T-cell (primary cell): Measurements from ENCODE around the gene GEMIN4. TPM values are rescaled to one million over a fixed set of nuclear protein-coding genes. Genes with fewer than 3 reads are reported as not detected.

Experiments used
- ATAC-seq, 4 experiments: fragments of 200-7000 bp in 3 of 4; fragments of 150-1000 bp in 1 of 4; cut with Tn5 transposase; replicated peaks in 1 of 4; 1 replicate in 3 of 4; 2 replicates in 1 of 4; pipeline ENCODE4 v1.10.0; 2021; ENCODE audit warnings: moderate library complexity in 3 of 4, mild to moderate bottlenecking in 2 of 4, moderate number of reproducible peaks in 1 of 4
- CTCF ChIA-PET, 2 donors: fragments of 300-600 bp; sonication (Branson Sonifier 250); formaldehyde crosslinking; loops; one replicate each; lab custom pipeline; 2022; ENCODE audit warnings: antibody characterized with exemption in 2 of 2; lab: Charles Lee
- POLR2A ChIA-PET, 2 donors: fragments of 300-600 bp; sonication (Branson Sonifier 250); formaldehyde crosslinking; loops; one replicate each; lab custom pipeline; 2022; ENCODE audit warnings: antibody characterized with exemption in 2 of 2; lab: Charles Lee
- DNase-seq, 35 experiments: peaks; one replicate each; pipeline versions ENCODE4 v3.0.0 to v3.0.0-alpha.2; 2013 to 2023
- H3K27ac ChIP-seq: one replicate; pipeline ENCODE4 v1.5.1; 2013; ENCODE audit warnings: low read length
- H3K27me3 ChIP-seq, 2 experiments: replicated peaks in 1 of 2; 1 replicate in 1 of 2; 2 replicates in 1 of 2; pipeline versions ENCODE4 v1.6.1 to v1.7.0; 2013; ENCODE audit warnings: low read length in 1 of 2, mixed read lengths in 1 of 2; ENCODE audit not compliant: control insufficient read depth in 2 of 2, insufficient read depth in 2 of 2; ENCODE audit errors: extremely low read depth in 1 of 2
- H3K36me3 ChIP-seq, 2 donors: 1 replicate in 1 of 2; 2 replicates in 1 of 2; pipeline versions ENCODE4 v1.6.1 to v1.7.0; 2013; ENCODE audit warnings: low read length in 1 of 2; ENCODE audit not compliant: control insufficient read depth in 2 of 2, insufficient read depth in 1 of 2; ENCODE audit errors: extremely low read depth in 1 of 2
- H3K4me1 ChIP-seq, 2 experiments: 1 replicate in 1 of 2; 2 replicates in 1 of 2; pipeline versions ENCODE4 v1.6.1 to v1.7.0; 2013; ENCODE audit warnings: low read length in 2 of 2, mixed read lengths in 1 of 2; ENCODE audit not compliant: insufficient read depth in 2 of 2, control insufficient read depth in 1 of 2; ENCODE audit errors: extremely low read depth in 1 of 2
- H3K4me3 ChIP-seq, 2 donors: 1 replicate in 1 of 2; 2 replicates in 1 of 2; pipeline versions ENCODE4 v1.5.1 to v1.7.0; 2013; ENCODE audit warnings: mild to moderate bottlenecking in 2 of 2, low read length in 1 of 2, moderate library complexity in 1 of 2; ENCODE audit not compliant: control insufficient read depth in 1 of 2; ENCODE audit errors: extremely low read depth in 1 of 2
- H3K9me3 ChIP-seq: 2 replicates; pipeline ENCODE4 v1.7.0; 2013
- H3K27ac Mint-ChIP-seq, 2 donors: one replicate each; pipeline ENCODE4 v1.8.0; 2020 to 2021; ENCODE audit warnings: mild to moderate bottlenecking in 2 of 2, mixed read lengths in 2 of 2
- H3K27me3 Mint-ChIP-seq, 2 donors: one replicate each; pipeline ENCODE4 v1.8.0; 2021 to 2022; ENCODE audit warnings: mixed read lengths in 2 of 2
- H3K36me3 Mint-ChIP-seq: one replicate; pipeline ENCODE4 v1.8.0; 2021; ENCODE audit warnings: mixed read lengths
- H3K4me1 Mint-ChIP-seq, 3 donors: one replicate each; pipeline ENCODE4 v1.8.0; 2020 to 2022; ENCODE audit warnings: mixed read lengths in 3 of 3, mild to moderate bottlenecking in 1 of 3
- H3K4me3 Mint-ChIP-seq, 3 donors: one replicate each; pipeline ENCODE4 v1.8.0; 2020 to 2022; ENCODE audit warnings: mild to moderate bottlenecking in 3 of 3, mixed read lengths in 3 of 3, moderate library complexity in 3 of 3
- H3K9me3 Mint-ChIP-seq, 3 donors: one replicate each; pipeline ENCODE4 v1.8.0; 2020 to 2022; ENCODE audit warnings: mixed read lengths in 3 of 3
- WGBS: methylation state at CpG from one replicate; pipeline ENCODE4 v1.1.5; 2013; ENCODE audit warnings: missing lambda C conversion rate; ENCODE audit not compliant: insufficient coverage; 5-methylcytosine and 5-hydroxymethylcytosine counted together
- total RNA-seq, 35 experiments: library from RNA in 6 of 35; stranded (reverse) in 6 of 35; fragments of 120-200 nt in 1 of 35; gene quantifications; one replicate each; pipeline versions ENCODE4 v1.2.1 to v1.2.4 and lab custom pipeline; 2013 to 2026

GEMIN4 gene
- total RNA-seq, 5 donors from 2014 or later (not counting 1 experiment from before 2014, with no cell fraction given): 19.6 to 38.2 (median 36.0) TPM

DNA sequence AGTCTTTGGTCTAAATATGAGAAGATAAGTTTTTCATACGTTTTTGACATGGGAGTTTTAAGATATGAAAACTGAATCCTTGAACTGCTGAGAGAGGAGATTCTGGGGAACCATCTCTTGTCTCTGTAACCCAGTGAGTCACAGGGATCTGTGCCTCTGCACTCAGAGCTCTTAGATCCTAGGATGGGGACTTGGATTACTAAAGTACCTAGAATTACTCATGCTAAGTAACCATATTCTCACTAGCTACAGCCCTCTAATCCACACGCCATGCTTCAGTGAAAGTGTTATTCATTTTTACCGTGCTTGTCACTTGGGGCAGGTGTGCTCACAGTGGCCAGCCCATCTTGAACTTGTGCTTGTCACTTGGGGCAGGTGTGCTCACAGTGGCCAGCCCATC, 32.1 kb upstream of the GEMIN4 start:
- Histone ChIP-seq H3K9me3 (no peaks in the 10 kb centered on the region), H3K4me1 (peaks cover 15 to 31% of the 10 kb centered on the region in 2 experiments), H3K4me3 (no peak overlapping the region), H3K27ac (no peak overlapping the region), H3K27me3 (no peaks in the 10 kb centered on the region), H3K36me3 (peaks cover 6 to 23% of the 10 kb centered on the region in 2 donors)
- POLR2A ChIA-PET: no interaction called here
- CTCF ChIA-PET: no interaction called here
- DNase-seq (no peak), ATAC-seq (no peak)
- Mint-ChIP-seq H3K36me3 (peaks cover 14% of the 10 kb centered on the region), H3K9me3 (no peaks in the 10 kb centered on the region), H3K27me3 (no peaks in the 10 kb centered on the region), H3K4me3 (peak overlapping the region; percentile 95 to 99 (median 96)), H3K4me1 (peaks cover 31 to 39% (median 35%) of the 10 kb centered on the region in 3 donors), H3K27ac (no peak overlapping the region)
- WGBS: 60% methylated on average over 2 of the region's 3 CpGs

DNA sequence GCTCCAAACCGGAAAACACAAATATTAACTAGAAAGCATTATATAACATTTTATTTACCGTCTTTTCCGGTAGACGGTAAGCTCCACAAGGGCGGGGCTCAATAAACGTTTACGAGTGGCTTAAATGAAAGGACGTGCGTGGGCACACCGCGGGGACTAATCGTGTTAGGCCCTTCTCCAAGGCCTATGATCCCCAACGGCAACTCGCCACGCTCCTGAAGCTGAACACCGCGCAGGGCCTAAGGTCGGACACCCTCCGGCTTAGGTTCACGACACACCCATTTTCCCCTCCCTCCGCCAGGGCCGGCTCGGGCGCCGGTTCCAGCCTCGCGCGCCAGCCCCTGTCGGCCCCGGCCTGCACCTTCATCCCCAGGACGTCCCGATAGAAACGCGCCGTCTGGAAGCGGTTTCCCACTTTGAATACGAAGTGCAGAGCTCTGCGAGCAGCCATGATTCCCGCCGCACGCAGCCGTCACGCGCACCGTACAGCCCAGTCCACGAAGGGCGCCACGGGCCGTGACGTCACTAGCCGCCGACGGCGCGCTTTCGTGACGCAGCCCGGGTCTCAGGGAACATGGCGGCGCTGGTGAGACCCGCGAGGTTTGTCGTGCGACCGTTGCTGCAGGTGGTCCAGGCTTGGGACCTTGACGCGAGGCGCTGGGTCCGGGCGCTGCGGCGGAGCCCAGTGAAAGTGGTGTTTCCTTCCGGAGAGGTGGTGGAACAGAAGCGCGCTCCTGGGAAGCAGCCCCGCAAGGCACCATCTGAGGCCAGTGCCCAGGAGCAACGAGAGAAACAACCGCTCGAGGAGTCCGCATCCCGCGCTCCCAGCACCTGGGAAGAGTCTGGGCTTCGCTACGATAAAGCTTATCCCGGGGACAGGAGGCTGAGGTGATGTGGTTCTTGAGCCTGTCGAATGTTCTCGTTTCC, 30.0 kb upstream of the GEMIN4 start, which contains the start of the genes GLOD4 and MRM3:
GLOD4 (minus strand) TSS at position 476 of the 927 bp plus-strand sequence; CDS start at position 451, 25 bp downstream.
MRM3 (plus strand) TSS at position 549 of the 927 bp plus-strand sequence; CDS start at position 575, 26 bp downstream.
- ChIA-PET POLR2A (interaction anchor here in 1 of 2 donors (0.6 to 0.7 kb wide), 3 partner anchors 192 to 242 kb away, joined by 4 to 5 read pairs (median 4); no protein-coding TSS in a partner anchor), CTCF (interaction anchor here (0.6 to 2.5 kb wide), 6 partner anchors 32 to 216 kb away, joined by 3 to 18 read pairs (median 4); partner anchors contain the start of gene TIMM22 (in 1 of the 2))
- H3K4me1 ChIP-seq: peaks cover 15 to 31% of the 10 kb centered on the region in 2 experiments
- Mint-ChIP-seq H3K27ac (peak within 1 kb of the TSS; percentile 94 to 95), H3K4me3 (peak within 1 kb of the TSS; percentile 95 to 99 (median 96)), H3K4me1 (peaks cover 31 to 37% (median 35%) of the 10 kb centered on the region in 3 donors), H3K27me3 (no peaks in the 10 kb centered on the region), H3K9me3 (no peaks in the 10 kb centered on the region), H3K36me3 (peaks cover 20% of the 10 kb centered on the region)
- H3K27ac ChIP-seq: peak within 1 kb of the TSS; percentile 84
- peaks cover 12 to 27% of the 10 kb centered on the region in 2 donors for H3K36me3 ChIP-seq
- DNase-seq: peak; percentile 85 to 97 (median 93)
- peak within 1 kb of the TSS; percentile 92 to 100 for H3K4me3 ChIP-seq
- under 1% methylated on average over 80 of the region's 87 CpGs for WGBS
- H3K27me3 ChIP-seq: no peaks in the 10 kb centered on the region
- peak; percentile 94 to 96 (median 96) for ATAC-seq
- H3K9me3 ChIP-seq: no peaks in the 10 kb centered on the region

DNA sequence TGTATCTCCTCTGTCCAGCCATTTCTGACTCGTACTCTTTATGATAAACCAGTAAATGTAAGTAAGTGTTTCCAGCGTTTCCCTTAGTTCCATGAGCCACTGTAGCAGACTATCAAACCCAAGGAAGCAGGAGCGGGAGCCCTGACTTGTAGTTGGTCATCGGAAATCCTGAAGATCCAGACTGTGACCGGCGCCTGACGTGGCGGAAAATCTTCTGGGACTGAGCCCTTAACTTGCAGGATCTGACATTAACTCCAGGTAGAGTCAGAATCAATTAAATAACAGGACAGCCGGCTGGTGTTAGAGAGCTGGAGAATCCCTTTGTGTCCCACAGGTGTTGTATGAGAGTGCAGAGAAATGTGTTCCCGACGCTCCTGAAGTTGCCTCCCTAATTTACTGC, 26.0 kb upstream of the GEMIN4 start:
- 100% methylated on average over 7 of the region's 11 CpGs for WGBS
- peaks cover 21 to 32% (median 26%) of the 10 kb centered on the region in 3 donors for H3K4me1 Mint-ChIP-seq
- CTCF ChIA-PET: no interaction called here
- POLR2A ChIA-PET: no interaction called here
- peaks cover 46% of the 10 kb centered on the region for H3K36me3 Mint-ChIP-seq
- no peak overlapping the region for H3K27ac ChIP-seq
- H3K36me3 ChIP-seq: peaks cover 22 to 53% of the 10 kb centered on the region in 2 donors
- ATAC-seq: no peak
- no peak overlapping the region for H3K27ac Mint-ChIP-seq
- no peak overlapping the region for H3K4me3 Mint-ChIP-seq
- no peaks in the 10 kb centered on the region for H3K9me3 Mint-ChIP-seq
- peaks cover 7 to 24% of the 10 kb centered on the region in 2 experiments for H3K4me1 ChIP-seq
- H3K9me3 ChIP-seq: no peaks in the 10 kb centered on the region
- H3K4me3 ChIP-seq: no peak overlapping the region
- no peak for DNase-seq
- no peaks in the 10 kb centered on the region for H3K27me3 ChIP-seq
- H3K27me3 Mint-ChIP-seq: no peaks in the 10 kb centered on the region

DNA sequence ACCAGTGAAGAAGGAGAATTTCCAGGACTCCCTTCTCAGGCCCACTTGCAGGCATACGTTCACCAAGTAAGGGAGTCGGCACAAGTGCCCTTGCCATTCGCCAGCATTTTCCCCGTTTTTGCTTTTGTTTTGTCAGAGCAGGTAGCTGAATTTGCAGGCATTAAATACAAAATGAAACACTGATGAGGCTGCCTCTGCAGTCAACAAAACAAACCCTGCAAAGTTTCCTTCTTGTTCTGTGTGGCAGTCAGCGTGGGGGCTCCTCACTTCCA, 22.2 kb upstream of the GEMIN4 start:
- Histone ChIP-seq H3K4me1 (no peaks in the 10 kb centered on the region), H3K36me3 (peaks cover 22 to 78% of the 10 kb centered on the region in 2 donors), H3K27ac (no peak overlapping the region), H3K9me3 (no peaks in the 10 kb centered on the region), H3K27me3 (no peaks in the 10 kb centered on the region), H3K4me3 (no peak overlapping the region)
- Mint-ChIP-seq H3K36me3 (peaks cover 69% of the 10 kb centered on the region), H3K9me3 (no peaks in the 10 kb centered on the region), H3K27me3 (no peaks in the 10 kb centered on the region), H3K4me1 (peaks cover 6 to 13% (median 8%) of the 10 kb centered on the region in 3 donors), H3K4me3 (no peak overlapping the region), H3K27ac (no peak overlapping the region)
- CTCF ChIA-PET: no interaction called here
- ATAC-seq (no peak), DNase-seq (no peak)
- WGBS: 95% methylated on average over 4 of the region's 5 CpGs
- POLR2A ChIA-PET: interaction anchor here in 1 of 2 donors (0.7 kb wide), 1 partner anchor 19 kb away, joined by 8 read pairs; no protein-coding TSS in a partner anchor

DNA sequence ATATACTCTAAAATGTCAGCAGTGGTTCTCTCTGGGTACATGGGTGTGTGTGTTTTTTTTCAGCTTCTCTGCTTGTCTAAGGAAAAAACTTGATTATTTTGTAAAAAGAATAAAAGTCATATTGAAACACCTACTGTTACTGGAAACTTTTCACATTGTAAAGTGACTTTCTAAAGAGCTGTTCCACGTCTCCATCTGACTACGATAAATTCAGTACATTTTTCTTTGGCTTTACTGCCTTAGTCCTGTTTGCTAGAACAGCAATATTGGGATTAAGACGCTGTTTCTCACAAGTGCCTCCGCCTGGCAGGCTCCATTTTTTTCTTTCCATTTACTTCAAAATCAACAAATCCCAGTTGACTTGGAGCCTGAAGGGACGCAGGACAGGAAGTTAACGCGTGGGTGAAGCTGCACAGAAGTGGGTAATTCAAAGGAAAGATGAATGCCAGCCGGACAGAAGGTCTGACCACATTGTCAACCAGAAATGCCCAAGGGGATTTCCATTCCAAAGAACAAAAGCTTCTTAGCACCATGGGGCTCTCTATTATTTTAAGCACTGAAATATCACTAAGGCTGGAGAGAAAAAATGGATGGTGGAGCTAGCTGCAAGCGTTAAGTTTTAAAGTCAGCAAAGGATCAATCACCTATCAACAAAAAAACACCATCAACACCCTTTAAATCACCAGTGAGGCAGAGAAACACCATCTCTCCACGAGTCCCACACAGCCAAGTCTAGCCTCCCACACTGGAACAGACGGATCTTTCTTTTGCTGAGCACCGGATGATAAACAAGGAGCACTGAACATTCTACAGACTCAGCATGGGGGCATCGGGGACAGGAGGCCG, 21.6 kb upstream of the GEMIN4 start:
- H3K27ac Mint-ChIP-seq: peak overlapping the region in 1 of 2 donors; percentile 13

More for the DNA sequence above, 21.6 kb upstream of the GEMIN4 start:
- no peak overlapping the region for H3K27ac ChIP-seq
- no peak overlapping the region for H3K4me3 ChIP-seq
- no peaks in the 10 kb centered on the region for H3K9me3 ChIP-seq
- H3K9me3 Mint-ChIP-seq: no peaks in the 10 kb centered on the region
- peaks cover 22 to 81% of the 10 kb centered on the region in 2 donors for H3K36me3 ChIP-seq
- CTCF ChIA-PET: interaction anchor here (0.5 to 0.6 kb wide), 2 partner anchors 21 kb away, joined by 3 to 5 read pairs; no protein-coding TSS in a partner anchor
- no peaks in the 10 kb centered on the region for H3K27me3 ChIP-seq
- no peaks in the 10 kb centered on the region for H3K4me1 ChIP-seq
- POLR2A ChIA-PET: no interaction called here
- H3K27me3 Mint-ChIP-seq: no peaks in the 10 kb centered on the region
- ATAC-seq: no peak
- no peak overlapping the region for H3K4me3 Mint-ChIP-seq
- H3K4me1 Mint-ChIP-seq: peaks cover 6 to 13% (median 8%) of the 10 kb centered on the region in 3 donors
- DNase-seq: no peak
- H3K36me3 Mint-ChIP-seq: peaks cover 73% of the 10 kb centered on the region
- 72% methylated on average over 8 of the region's 14 CpGs for WGBS
